ENCODE data around the gene LRRC3C.
"Not testable (repeated sequence)": the region's sequence is repeated elsewhere in the genome, so short reads cannot be mapped to it uniquely, and the experiment has no call there.

LRRC3C gene

GRCh38 chr17:39927101-39927928, at the start of gene LRRC3C, which contains the start of gene ORMDL3:
LRRC3C (plus strand) TSS chr17:39927732; CDS start chr17:39941524, 13,792 bp downstream.
ORMDL3 (minus strand) TSS chr17:39927601; CDS start chr17:39924203, 3,398 bp downstream.
- peak; percentile 77 to 86 for DNase-seq (ENCODE audit: low read depth in 2 of 2)

- not testable (repeated sequence) for DNase-seq (ENCODE audit: low read depth in 2 of 2)
These were observed 41.4 kb upstream of the LRRC3C start for GRCh38 chr17:39886102-39886501.

GRCh38 chr17:39887078-39887477, 40.5 kb upstream of the LRRC3C start:
- no peak for DNase-seq (ENCODE audit: low read depth in 2 of 2)

- DNase-seq (ENCODE audit: low read depth in 2 of 2) = no peak
These were observed 38.3 kb upstream of the LRRC3C start for GRCh38 chr17:39889200-39889599.

- no peak for DNase-seq (ENCODE audit: low read depth in 2 of 2)
These were observed 32.7 kb upstream of the LRRC3C start for GRCh38 chr17:39894681-39895376.

GRCh38 chr17:39898088-39898487, 29.4 kb upstream of the LRRC3C start:
- DNase-seq (ENCODE audit: low read depth in 2 of 2) = no peak

GRCh38 chr17:39899215-39899614, 28.3 kb upstream of the LRRC3C start:
- DNase-seq (ENCODE audit: low read depth in 2 of 2) = no peak

GRCh38 chr17:39902027-39902426, 25.5 kb upstream of the LRRC3C start:
- DNase-seq (ENCODE audit: low read depth in 2 of 2) = not testable (repeated sequence)

GRCh38 chr17:39903158-39903884, 24.2 kb upstream of the LRRC3C start:
- DNase-seq (ENCODE audit: low read depth in 2 of 2) = no peak

- DNase-seq (ENCODE audit: low read depth in 2 of 2) = no peak
These were observed 22.6 kb upstream of the LRRC3C start for GRCh38 chr17:39904990-39905288.

- DNase-seq (ENCODE audit: low read depth in 2 of 2) = no peak
These were observed 18.7 kb upstream of the LRRC3C start for GRCh38 chr17:39908789-39909352.

GRCh38 chr17:39913989-39914388, 13.5 kb upstream of the LRRC3C start:
- DNase-seq (ENCODE audit: low read depth in 2 of 2) = no peak

- no peak for DNase-seq (ENCODE audit: low read depth in 2 of 2)
These were observed 12.0 kb upstream of the LRRC3C start for GRCh38 chr17:39915559-39915958.

GRCh38 chr17:39916918-39917317, 10.6 kb upstream of the LRRC3C start:
- no peak for DNase-seq (ENCODE audit: low read depth in 2 of 2)

- no peak for DNase-seq (ENCODE audit: low read depth in 2 of 2)
These were observed 8.3 kb upstream of the LRRC3C start for GRCh38 chr17:39919087-39919683.

GRCh38 chr17:39920218-39921210, 7.0 kb upstream of the LRRC3C start:
- DNase-seq (ENCODE audit: low read depth in 2 of 2) = peak; percentile 46 to 71

GRCh38 chr17:39921323-39921722, 6.2 kb upstream of the LRRC3C start:
- DNase-seq (ENCODE audit: low read depth in 2 of 2) = peak in 1 of 2 donors; percentile 13

GRCh38 chr17:39922006-39922405, 5.5 kb upstream of the LRRC3C start:
- no peak for DNase-seq (ENCODE audit: low read depth in 2 of 2)

GRCh38 chr17:39923230-39923629, 4.3 kb upstream of the LRRC3C start:
- DNase-seq (ENCODE audit: low read depth in 2 of 2) = no peak
